Urinary bladder (tissue), 4 donors: ENCODE data around the gene ACAD9. TPM values are rescaled to one million over a fixed set of nuclear protein-coding genes. Genes with fewer than 3 reads are reported as not detected.
"Not testable (repeated sequence)": the region's sequence is repeated elsewhere in the genome, so short reads cannot be mapped to it uniquely, and the experiment has no call there.

Experiments used
- DNase-seq: peaks from one replicate; pipeline ENCODE4 v3.0.0-alpha.2; 2015; ENCODE audit errors: extremely low spot score
- H3K27ac ChIP-seq: one replicate; pipeline ENCODE4 v1.5.1; 2013; ENCODE audit warnings: low read depth, mild to moderate bottlenecking, moderate library complexity
- H3K36me3 ChIP-seq: one replicate; pipeline ENCODE4 v1.6.1; 2013; ENCODE audit warnings: mild to moderate bottlenecking, moderate library complexity; ENCODE audit not compliant: insufficient read depth
- H3K4me1 ChIP-seq: one replicate; pipeline ENCODE4 v1.6.1; 2013; ENCODE audit warnings: mild to moderate bottlenecking, moderate library complexity; ENCODE audit not compliant: insufficient read depth
- H3K4me3 ChIP-seq: one replicate; pipeline ENCODE4 v1.5.1; 2013; ENCODE audit warnings: low read depth, low read length
- WGBS: extraction: QIAGEN DNeasy Blood & Tissue Kit; methylation state at CpG from one replicate; pipeline ENCODE4 v1.1.7; 2013; 5-methylcytosine and 5-hydroxymethylcytosine counted together
- polyA plus RNA-seq: library from polyadenylated mRNA; stranded (reverse); fragments of 200-250 nt; gene quantifications from one replicate; pipeline ENCODE4 v1.2.3, GENCODE V29; 2013
- total RNA-seq: library from RNA; depleted of rRNA; stranded (reverse); fragments of >200 nt; gene quantifications from one replicate; pipeline ENCODE4 v1.2.3, GENCODE V29; 2014
- donor health status: healthy with polysubstance abuse.
- donor health status: healthy.

The ACAD9 gene
- 33.1 TPM for total RNA-seq
- 26.4 TPM for polyA plus RNA-seq

DNA sequence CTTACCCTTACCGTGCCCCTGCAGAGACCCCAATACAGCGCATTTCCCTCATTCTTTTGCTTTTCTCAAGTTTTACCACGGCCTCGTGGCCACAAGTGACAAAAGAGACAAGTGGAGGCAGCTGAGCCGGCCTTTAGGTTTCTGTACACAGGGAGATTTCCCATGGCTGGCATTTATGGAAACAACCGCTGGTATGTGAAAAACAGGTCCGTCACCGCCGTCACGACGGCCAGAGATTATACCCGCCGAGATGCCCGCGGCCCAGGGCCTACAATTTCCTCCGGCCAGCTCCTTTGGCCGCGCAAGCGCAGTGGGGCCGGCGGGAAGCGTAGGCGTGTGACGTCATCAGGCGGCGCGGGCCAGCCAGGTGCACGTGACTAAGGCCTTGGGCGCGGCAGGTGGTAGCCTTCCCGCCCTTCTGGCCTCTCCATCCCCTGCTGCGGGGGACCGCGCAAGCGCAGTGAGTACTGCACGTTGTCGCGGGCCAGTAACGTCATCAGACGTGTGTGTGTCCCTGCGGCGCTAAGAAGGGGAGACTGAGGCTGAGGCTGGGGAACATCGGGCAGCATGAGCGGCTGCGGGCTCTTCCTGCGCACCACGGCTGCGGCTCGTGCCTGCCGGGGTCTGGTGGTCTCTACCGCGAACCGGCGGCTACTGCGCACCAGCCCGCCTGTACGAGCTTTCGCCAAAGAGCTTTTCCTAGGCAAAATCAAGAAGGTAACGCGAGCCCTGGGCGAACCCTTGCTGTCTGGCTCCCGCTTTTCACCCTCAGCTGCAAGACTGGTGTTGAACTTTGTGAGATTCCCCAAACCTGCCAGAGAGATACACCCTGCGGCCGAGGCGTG is at the start of gene ACAD9:
TSS of gene ACAD9 (plus strand) at position 496 of the 845 bp plus-strand sequence. CDS start at position 568, 72 bp downstream.
- H3K36me3 ChIP-seq: no peaks in the 10 kb centered on the region
- H3K4me1 ChIP-seq: peaks cover 2% of the 10 kb centered on the region
- peak within 1 kb of the TSS; percentile 96 for H3K27ac ChIP-seq
- WGBS: under 1% methylated on average over 65 of the region's 65 CpGs
- peak; percentile 92 for DNase-seq
- H3K4me3 ChIP-seq: peak within 1 kb of the TSS; percentile 63

DNA sequence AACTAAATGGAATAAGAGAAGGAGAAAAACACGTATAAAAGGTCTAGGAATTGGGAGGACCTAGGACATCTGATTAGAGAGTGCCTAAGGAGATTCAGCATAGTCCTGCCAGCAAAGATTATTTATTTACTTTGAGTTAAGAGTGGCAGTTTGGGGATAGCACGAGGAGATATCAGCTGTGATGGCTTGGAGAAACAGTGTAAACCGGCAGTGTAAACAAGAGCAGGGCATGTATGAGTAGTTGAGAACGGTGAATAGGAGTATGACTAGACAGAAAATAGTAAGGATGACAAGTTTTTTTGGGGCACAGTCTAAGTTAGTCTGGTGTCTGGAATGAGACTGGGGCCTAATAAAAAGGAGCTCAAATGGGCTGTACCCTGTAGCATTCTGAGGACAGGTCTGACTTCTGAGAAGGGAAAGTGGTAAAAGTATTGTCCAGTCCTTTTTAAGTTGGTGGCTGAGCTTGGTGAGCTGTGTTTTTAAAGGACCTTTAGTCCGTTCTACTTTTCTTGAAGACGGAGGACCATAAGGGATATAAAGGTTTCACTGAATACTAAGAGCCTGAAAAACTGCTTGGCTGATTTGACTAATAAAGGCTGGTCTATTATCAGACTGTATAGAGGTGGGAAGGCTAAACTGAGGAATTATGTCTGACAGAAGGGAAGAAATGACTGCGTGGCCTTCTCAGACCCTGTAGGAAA is 49.3 kb upstream of the ACAD9 start:
- not testable (repeated sequence) for H3K36me3 ChIP-seq, H3K4me3 ChIP-seq, H3K27ac ChIP-seq, H3K4me1 ChIP-seq, DNase-seq
- 70% methylated on average over 7 of the region's 7 CpGs for WGBS

DNA sequence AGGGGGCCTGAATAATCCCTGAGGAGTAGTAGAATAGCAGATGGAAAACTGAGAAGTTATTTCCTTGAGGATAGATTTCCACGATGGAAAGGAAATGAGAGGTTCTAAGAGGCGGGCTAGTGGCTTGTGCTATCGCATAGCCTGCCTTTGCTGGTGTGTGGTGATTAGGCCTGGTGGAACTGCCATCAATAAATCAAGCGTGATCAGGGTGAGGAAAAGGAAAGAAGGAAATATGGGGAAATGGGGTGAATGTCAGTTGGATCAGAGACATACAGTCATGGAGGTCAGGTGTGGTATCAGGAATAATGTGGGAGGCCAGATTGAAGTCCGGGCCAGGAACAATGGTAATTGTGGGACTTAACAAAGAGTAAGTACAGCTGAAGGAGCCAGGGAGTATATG is 48.7 kb upstream of the ACAD9 start:
- not testable (repeated sequence) for H3K4me1 ChIP-seq, H3K27ac ChIP-seq, H3K4me3 ChIP-seq, H3K36me3 ChIP-seq, DNase-seq
- WGBS: 80% methylated on average over 5 of the region's 5 CpGs

DNA sequence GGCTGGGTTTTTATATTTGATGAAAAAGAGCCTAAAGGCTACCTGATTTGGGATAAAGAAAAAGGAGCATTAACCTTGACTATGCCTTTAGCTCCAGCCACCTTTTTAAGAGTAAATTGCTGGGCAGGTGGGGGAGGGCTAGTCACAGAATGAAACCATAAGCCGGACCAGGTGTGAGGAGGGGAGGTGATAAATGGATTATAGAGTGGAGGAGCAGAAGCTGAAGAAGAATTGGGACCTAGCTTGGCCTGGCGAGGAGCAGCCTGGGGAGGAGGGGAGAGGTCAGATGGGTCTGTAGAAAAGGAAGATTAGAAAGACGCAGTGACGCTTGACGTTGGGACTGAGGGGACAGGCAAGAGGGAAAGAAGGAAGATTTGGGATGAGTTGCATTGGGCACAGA is 46.4 kb upstream of the ACAD9 start:
- DNase-seq, H3K4me1 ChIP-seq, H3K36me3 ChIP-seq, H3K4me3 ChIP-seq, H3K27ac ChIP-seq: not testable (repeated sequence)
- 80% methylated on average over 5 of the region's 5 CpGs for WGBS

DNA sequence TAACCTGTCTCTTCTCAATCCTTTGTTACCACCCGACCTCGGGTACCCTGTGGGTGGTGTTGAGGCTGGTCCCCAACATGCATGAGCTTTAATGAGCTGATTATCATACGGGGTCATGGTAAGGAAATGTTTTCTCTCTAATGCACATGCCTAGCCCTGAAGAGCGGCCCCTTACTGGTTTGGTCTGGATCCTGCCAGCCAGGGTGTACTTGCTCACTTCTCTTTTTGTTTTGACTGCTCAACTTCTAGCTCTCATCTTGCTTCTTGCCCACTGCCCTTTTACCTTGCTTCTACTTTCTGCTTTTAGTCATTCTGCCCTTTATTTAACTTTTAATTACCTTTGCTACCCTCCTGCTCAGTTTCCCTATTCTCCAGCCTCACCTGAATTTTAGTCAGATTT is 44.3 kb upstream of the ACAD9 start:
- WGBS: 80% methylated on average over 4 of the region's 4 CpGs
- Histone ChIP-seq H3K4me1 (no peaks in the 10 kb centered on the region), H3K4me3 (no peak overlapping the region), H3K36me3 (no peaks in the 10 kb centered on the region), H3K27ac (no peak overlapping the region)
- no peak for DNase-seq

DNA sequence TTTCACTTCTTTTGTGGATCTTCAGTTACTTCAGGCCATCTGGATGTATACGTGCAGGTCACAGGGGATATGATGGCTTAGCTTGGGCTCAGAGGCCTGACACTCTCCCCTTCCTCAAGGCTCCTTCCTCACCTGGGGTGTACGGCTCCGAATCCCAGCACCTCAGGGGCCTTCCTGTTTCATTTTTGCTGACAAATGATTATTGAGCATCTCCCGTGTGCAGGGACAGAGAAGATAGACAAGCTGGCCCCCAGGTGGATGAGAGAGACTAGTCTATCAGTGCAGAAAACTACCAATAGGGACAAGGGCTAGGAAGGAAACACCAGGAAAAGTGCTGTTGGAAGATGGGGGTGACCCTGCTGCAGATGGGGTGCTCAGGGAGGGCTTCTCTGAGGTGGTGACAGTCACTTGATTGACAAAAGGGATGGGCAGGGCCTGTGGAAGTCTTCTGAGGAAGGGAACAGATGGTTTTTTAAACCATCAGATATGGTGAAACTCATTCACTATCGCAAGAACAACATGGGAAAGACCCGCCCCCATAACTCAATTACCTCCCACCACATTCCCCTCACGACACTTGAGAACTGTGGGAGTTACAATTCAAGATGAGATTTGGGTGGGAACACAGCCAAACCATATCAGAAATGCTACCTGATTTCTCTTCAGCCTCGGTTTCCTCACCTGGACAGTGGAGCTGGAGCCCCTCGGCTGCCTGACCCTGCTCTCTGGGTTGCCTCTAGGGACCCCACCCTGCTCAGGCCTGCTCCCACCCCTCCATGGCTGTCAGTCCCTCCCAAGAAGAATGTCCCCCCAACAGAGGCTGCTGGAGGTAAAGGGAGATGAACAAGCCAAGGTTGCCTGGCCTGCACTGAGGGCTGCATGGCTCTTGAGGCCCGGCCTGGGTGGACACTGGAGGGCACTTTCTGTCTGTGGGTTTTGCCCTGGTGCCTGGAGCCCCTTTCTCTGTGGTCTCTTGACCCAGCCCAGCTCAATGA is 37.2 kb upstream of the ACAD9 start:
- no peak for DNase-seq
- 84% methylated on average over 10 of the region's 10 CpGs for WGBS
- no peak overlapping the region for H3K4me3 ChIP-seq
- no peaks in the 10 kb centered on the region for H3K4me1 ChIP-seq
- no peak overlapping the region for H3K27ac ChIP-seq
- no peaks in the 10 kb centered on the region for H3K36me3 ChIP-seq

DNA sequence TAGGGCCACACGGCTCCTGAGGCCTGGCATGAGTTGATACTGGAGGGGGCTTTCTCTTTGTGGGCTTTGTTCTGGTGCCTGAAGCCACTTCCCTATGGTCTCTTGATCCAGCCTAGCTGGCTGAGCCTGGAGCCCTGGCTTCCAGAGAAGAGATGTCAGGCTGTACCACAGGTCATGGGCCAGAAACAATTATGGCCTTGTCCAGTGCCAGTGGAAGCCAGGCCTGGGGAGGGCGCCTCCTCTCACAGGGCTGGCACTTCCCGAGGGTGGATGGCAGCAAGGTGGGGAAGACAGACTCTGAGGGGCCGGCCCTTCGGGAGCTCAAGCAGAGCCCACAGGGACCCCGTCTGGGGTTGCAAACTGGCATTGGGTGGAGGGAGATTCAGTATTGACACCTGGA is 34.9 kb upstream of the ACAD9 start:
- Histone ChIP-seq H3K27ac (no peak overlapping the region), H3K36me3 (no peaks in the 10 kb centered on the region), H3K4me1 (no peaks in the 10 kb centered on the region), H3K4me3 (no peak overlapping the region)
- 94% methylated on average over 6 of the region's 6 CpGs for WGBS
- no peak for DNase-seq

DNA sequence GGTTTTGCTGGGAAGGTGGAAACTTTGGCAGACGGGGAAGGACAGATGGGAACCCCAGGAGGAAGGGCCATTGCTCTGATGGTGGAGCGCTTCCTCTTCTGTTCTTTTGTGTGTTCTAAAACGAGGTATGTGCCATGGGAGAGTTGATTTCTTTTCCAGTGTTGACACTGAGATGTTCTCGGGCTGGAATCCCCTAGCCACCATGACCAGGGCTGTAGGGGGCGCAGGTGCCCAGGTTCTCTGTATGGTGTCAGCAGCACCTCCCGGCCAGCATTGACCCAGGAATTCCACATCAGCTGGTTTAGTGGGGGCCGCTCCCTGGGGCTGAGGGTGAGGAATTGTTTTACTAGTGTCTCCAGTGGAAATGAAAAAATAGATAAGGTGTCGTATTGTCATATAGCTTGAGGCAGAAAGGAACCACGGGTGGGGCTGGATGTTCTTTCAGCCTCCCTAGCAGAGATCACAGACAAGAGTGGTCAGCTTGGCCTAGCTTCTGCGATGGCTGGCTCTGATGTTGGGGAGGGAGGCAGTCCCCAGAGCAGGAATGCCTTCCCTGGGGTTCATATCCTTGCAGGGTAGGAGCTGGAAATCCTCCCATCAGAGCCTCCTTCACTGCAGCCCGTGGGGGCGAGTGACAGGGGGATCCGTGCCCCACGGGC is 34.2 kb upstream of the ACAD9 start:
- 35% methylated on average over 14 of the region's 14 CpGs for WGBS
- Histone ChIP-seq H3K4me1 (no peaks in the 10 kb centered on the region), H3K36me3 (no peaks in the 10 kb centered on the region), H3K27ac (no peak overlapping the region), H3K4me3 (no peak overlapping the region)
- no peak for DNase-seq

DNA sequence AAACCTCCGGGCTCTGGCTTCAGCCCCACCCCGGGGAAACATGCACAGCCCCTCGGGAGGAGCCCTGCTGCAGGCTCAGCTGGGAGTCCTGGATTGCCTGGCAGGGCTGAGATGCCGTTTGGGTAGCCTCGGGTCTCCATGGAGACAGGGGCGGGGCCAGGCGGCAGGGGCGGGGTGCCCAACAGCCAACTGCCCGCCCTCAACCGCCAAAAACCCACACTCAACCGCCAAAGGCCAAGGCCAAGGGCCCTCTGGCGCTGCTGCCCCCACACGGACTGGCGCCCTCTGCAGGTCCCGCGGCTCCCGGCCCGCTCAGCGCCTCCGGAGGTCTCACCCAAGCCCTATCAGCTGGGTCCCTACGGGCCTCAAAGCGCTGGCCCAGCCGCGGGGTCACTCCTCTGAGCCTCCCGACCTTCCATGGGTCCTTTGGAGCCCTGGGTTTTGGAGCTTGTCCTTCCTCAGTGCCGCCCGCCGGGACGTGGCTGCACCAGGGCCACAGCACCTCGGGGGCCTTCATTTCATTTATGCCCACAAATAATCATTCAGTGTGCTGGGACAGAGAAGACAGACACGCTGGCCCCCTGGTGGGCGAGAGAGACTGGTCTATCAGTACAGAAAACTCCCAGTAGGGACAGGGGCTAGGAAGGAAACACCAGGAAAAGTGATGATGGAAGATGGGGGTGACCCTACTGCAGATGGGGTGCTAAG is 33.5 kb upstream of the ACAD9 start:
- no peaks in the 10 kb centered on the region for H3K36me3 ChIP-seq
- no peaks in the 10 kb centered on the region for H3K4me1 ChIP-seq
- H3K27ac ChIP-seq: no peak overlapping the region
- 1% methylated on average over 32 of the region's 32 CpGs for WGBS
- H3K4me3 ChIP-seq: peak overlapping the region; percentile 35
- peak; percentile 26 for DNase-seq

DNA sequence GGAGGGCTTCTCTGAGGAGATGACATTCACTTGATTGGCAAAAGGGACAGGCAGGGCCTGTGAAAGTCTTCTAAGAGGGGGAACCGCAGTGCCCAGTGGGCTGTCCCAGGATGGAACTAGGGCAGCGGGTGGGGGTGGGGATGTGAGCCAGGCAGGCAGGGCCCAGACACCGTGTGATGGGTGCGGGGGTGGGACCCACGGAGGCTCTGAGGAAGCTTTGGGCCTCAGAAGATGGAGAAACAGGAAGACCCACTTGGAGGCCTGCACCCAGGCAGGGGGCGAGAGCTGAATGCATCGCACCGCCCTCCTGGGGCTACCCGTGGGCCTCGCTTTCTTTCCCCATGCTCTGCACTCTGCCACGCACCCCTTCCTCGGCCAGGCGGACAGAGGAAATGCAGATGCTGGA is 32.9 kb upstream of the ACAD9 start:
- DNase-seq: no peak
- Histone ChIP-seq H3K4me3 (no peak overlapping the region), H3K4me1 (no peaks in the 10 kb centered on the region), H3K27ac (no peak overlapping the region), H3K36me3 (no peaks in the 10 kb centered on the region)
- WGBS: 69% methylated on average over 13 of the region's 13 CpGs

DNA sequence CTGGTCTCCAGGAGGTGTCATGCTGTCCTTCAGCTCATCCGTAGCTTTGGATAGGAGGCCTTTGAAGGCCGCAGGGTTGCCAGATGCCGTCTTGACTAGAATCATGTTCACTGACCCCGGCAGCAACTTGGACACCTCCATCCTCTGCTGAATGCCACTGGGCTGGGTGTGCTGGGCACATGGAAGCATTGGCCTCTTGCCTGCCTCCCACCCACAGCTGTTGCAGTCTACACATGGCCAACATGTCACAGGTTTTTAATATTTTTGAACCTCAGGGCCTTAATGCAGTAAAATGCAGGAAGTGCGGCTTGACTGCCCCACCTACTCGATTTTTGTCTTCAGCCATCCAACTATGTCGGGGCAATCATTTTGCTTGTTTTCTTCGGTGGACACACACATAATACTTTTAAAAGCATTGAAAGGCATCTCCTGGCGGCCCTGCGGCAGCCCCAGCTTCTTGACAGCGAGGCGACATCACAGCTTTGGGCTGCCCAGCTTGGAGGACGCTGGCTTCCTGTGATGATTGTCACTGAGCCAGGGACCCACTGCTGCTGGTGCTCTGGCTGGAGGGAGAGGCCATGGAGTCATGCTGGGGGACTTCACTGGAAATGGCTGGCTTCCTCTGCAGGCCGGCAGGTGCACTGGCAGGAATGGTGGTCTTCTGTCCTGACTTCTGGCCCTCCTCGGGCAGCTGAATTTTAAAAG is 31.6 kb upstream of the ACAD9 start:
- H3K4me1 ChIP-seq: no peaks in the 10 kb centered on the region
- no peak for DNase-seq
- H3K36me3 ChIP-seq: no peaks in the 10 kb centered on the region
- 91% methylated on average over 15 of the region's 15 CpGs for WGBS
- H3K4me3 ChIP-seq: no peak overlapping the region
- no peak overlapping the region for H3K27ac ChIP-seq

DNA sequence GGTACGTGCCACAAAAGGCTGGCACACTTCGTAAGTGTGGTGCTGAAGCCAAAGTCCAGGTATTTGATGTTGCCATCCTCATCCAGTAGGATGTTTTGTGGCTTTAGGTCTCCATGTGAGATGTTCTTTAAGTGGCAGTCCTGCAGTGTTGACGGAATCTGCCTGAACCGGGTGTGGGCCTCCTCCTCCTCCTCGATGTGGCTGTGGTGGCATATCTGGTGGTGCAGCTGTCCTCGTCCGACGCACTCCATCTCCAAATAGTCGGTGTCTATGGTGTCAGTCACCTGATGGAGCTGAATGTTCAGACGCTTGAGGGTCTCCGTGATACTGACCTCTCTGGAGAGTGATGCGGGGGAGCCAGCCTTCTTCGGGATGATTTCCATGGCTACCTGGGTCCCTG is 30.5 kb upstream of the ACAD9 start:
- DNase-seq: no peak
- 96% methylated on average over 13 of the region's 13 CpGs for WGBS

More for the DNA sequence above, 30.5 kb upstream of the ACAD9 start:
- Histone ChIP-seq H3K36me3 (no peaks in the 10 kb centered on the region), H3K4me1 (no peaks in the 10 kb centered on the region), H3K27ac (no peak overlapping the region), H3K4me3 (no peak overlapping the region)
